KOPT-K1 (cell line): Measurements from ENCODE around the gene CYP3A5.

ENCODE experiments used
- H3K27ac ChIP-seq: fragments of 200-600 bp; sonication (generic); 2 replicates; pipeline ENCODE4 v1.5.1; 2016; ENCODE audit warnings: antibody characterized with exemption, mild to moderate bottlenecking, low read depth, low read length; ENCODE audit not compliant: poor library complexity, severe bottlenecking
- H3K36me3 ChIP-seq: fragments of 200-600 bp; sonication (generic); 2 replicates; pipeline ENCODE4 v1.5.1; 2017; ENCODE audit warnings: antibody characterized with exemption, mild to moderate bottlenecking, low read length, moderate library complexity; ENCODE audit not compliant: insufficient read depth
- H3K9me3 ChIP-seq: fragments of 200-600 bp; sonication (generic); 2 replicates; pipeline ENCODE4 v1.5.1; 2017; ENCODE audit warnings: antibody characterized with exemption, low read length, mild to moderate bottlenecking; ENCODE audit not compliant: insufficient read depth, poor library complexity, severe bottlenecking

Gene CYP3A5

GRCh38 chr7:99631295-99632109, 48.3 kb downstream of the CYP3A5 start:
- Histone ChIP-seq H3K36me3 (peaks cover 87% of the 10 kb centered on the region), H3K27ac (no peak overlapping the region)

GRCh38 chr7:99629643-99630042, 50.2 kb downstream of the CYP3A5 start:
- peaks cover 97% of the 10 kb centered on the region for H3K36me3 ChIP-seq
- H3K9me3 ChIP-seq, result no peaks in the 10 kb centered on the region
- no peak overlapping the region for H3K27ac ChIP-seq

More at GRCh38 chr7:99631295-99632109, 48.3 kb downstream of the CYP3A5 start:
- no peaks in the 10 kb centered on the region for H3K9me3 ChIP-seq

GRCh38 chr7:99628471-99629465, 51.0 kb downstream of the CYP3A5 start:
- Histone ChIP-seq H3K9me3 (no peaks in the 10 kb centered on the region), H3K36me3 (peaks cover 95% of the 10 kb centered on the region), H3K27ac (no peak overlapping the region)

- no peaks in the 10 kb centered on the region for H3K9me3 ChIP-seq
- peaks cover 95% of the 10 kb centered on the region for H3K36me3 ChIP-seq
- H3K27ac ChIP-seq, result no peak overlapping the region
Observed at GRCh38 chr7:99627513-99627912, 52.3 kb downstream of the CYP3A5 start.

GRCh38 chr7:99626661-99627060, 53.1 kb downstream of the CYP3A5 start:
- Histone ChIP-seq H3K27ac (peak overlapping the region; percentile 94), H3K9me3 (no peaks in the 10 kb centered on the region), H3K36me3 (peaks cover 95% of the 10 kb centered on the region)

GRCh38 chr7:99625961-99626360, 53.8 kb downstream of the CYP3A5 start:
- Histone ChIP-seq H3K9me3 (no peaks in the 10 kb centered on the region), H3K27ac (peak overlapping the region; percentile 94), H3K36me3 (peaks cover 95% of the 10 kb centered on the region)

GRCh38 chr7:99625321-99625720, 54.5 kb downstream of the CYP3A5 start:
- H3K27ac ChIP-seq, result peak overlapping the region; percentile 94
- no peaks in the 10 kb centered on the region for H3K9me3 ChIP-seq
- peaks cover 95% of the 10 kb centered on the region for H3K36me3 ChIP-seq

- Histone ChIP-seq H3K9me3 (no peaks in the 10 kb centered on the region), H3K36me3 (peaks cover 95% of the 10 kb centered on the region), H3K27ac (peak overlapping the region; percentile 94)
Observed at GRCh38 chr7:99624484-99624883, 55.3 kb downstream of the CYP3A5 start.

- Histone ChIP-seq H3K36me3 (peaks cover 95% of the 10 kb centered on the region), H3K27ac (peak overlapping the region; percentile 94)
Observed at GRCh38 chr7:99623702-99624447, 55.9 kb downstream of the CYP3A5 start.

GRCh38 chr7:99623091-99623693, 56.6 kb downstream of the CYP3A5 start:
- Histone ChIP-seq H3K9me3 (no peaks in the 10 kb centered on the region), H3K27ac (peak overlapping the region; percentile 94), H3K36me3 (peaks cover 95% of the 10 kb centered on the region)

More at GRCh38 chr7:99623702-99624447, 55.9 kb downstream of the CYP3A5 start:
- no peaks in the 10 kb centered on the region for H3K9me3 ChIP-seq

GRCh38 chr7:99622596-99622995, 57.2 kb downstream of the CYP3A5 start:
- H3K27ac ChIP-seq, result peak overlapping the region; percentile 94
- H3K9me3 ChIP-seq, result no peaks in the 10 kb centered on the region
- H3K36me3 ChIP-seq, result peaks cover 93% of the 10 kb centered on the region

- Histone ChIP-seq H3K9me3 (no peaks in the 10 kb centered on the region), H3K27ac (peak overlapping the region; percentile 4), H3K36me3 (peaks cover 80% of the 10 kb centered on the region)
Observed at GRCh38 chr7:99621271-99621670, 58.5 kb downstream of the CYP3A5 start.

- Histone ChIP-seq H3K36me3 (peaks cover 64% of the 10 kb centered on the region), H3K9me3 (no peaks in the 10 kb centered on the region), H3K27ac (no peak overlapping the region)
Observed at GRCh38 chr7:99619571-99620130, 60.1 kb downstream of the CYP3A5 start.

GRCh38 chr7:99618726-99619125, 61.1 kb downstream of the CYP3A5 start:
- Histone ChIP-seq H3K27ac (no peak overlapping the region), H3K9me3 (no peaks in the 10 kb centered on the region), H3K36me3 (peaks cover 59% of the 10 kb centered on the region)
